H9 (cell line): ENCODE measurements around the gene PRKCI. TPM values are rescaled to one million over a fixed set of nuclear protein-coding genes. Genes with fewer than 3 reads are reported as not detected.
A peak's percentile ranks its signal among the peaks of the same experiment; 100 is the strongest.

ENCODE experiments used
- DNase-seq: peaks from one replicate; pipeline ENCODE4 v3.0.0-alpha.2; 2017
- H2AFZ ChIP-seq: one replicate; pipeline ENCODE4 v1.6.1; 2013; ENCODE audit warnings: mild to moderate bottlenecking, low read length, control low read depth, moderate library complexity
- H2AK5ac ChIP-seq: 2 replicates; pipeline ENCODE4 v1.6.1; 2013; ENCODE audit warnings: low read length, control low read depth, mixed read lengths; ENCODE audit not compliant: insufficient read length
- H2BK120ac ChIP-seq: one replicate; pipeline ENCODE4 v1.6.1; 2013; ENCODE audit warnings: low read depth, mild to moderate bottlenecking, low read length, control low read depth, inconsistent platforms; ENCODE audit not compliant: poor library complexity, severe bottlenecking
- H2BK12ac ChIP-seq: 2 replicates; pipeline ENCODE4 v1.6.1; 2013; ENCODE audit warnings: low read length, control low read depth, mixed read lengths, low read depth; ENCODE audit not compliant: insufficient read length
- H2BK15ac ChIP-seq: 2 replicates; pipeline ENCODE4 v1.6.1; 2013; ENCODE audit warnings: low read depth, low read length, control low read depth
- H2BK20ac ChIP-seq: one replicate; pipeline ENCODE4 v1.6.1; 2013; ENCODE audit warnings: low read depth, mild to moderate bottlenecking, low read length, control low read depth, inconsistent platforms; ENCODE audit not compliant: poor library complexity, severe bottlenecking
- H2BK5ac ChIP-seq: 2 replicates; pipeline ENCODE4 v1.6.1; 2013; ENCODE audit warnings: low read length, control low read depth, mixed read lengths; ENCODE audit not compliant: insufficient read length
- H3K14ac ChIP-seq: 2 replicates; pipeline ENCODE4 v1.6.1; 2013; ENCODE audit warnings: low read length, control low read depth; ENCODE audit not compliant: insufficient read depth
- H3K18ac ChIP-seq: 2 replicates; pipeline ENCODE4 v1.6.1; 2013; ENCODE audit warnings: low read depth, mild to moderate bottlenecking, mixed read lengths, low read length, control low read depth; ENCODE audit not compliant: insufficient read length
- H3K23ac ChIP-seq: 2 replicates; pipeline ENCODE4 v1.6.1; 2013; ENCODE audit warnings: low read length, control low read depth, mixed read lengths, low read depth; ENCODE audit not compliant: insufficient read length
- H3K23me2 ChIP-seq: 2 replicates; pipeline ENCODE4 v1.6.1; 2013; ENCODE audit warnings: low read depth, mild to moderate bottlenecking, mixed read lengths, low read length, control low read depth; ENCODE audit not compliant: insufficient read length, poor library complexity, severe bottlenecking
- H3K27ac ChIP-seq: 2 replicates; pipeline ENCODE4 v1.5.1; 2013; ENCODE audit warnings: low read length, control low read depth, mixed read lengths, low read depth; ENCODE audit not compliant: insufficient read length
- H3K27me3 ChIP-seq: 2 replicates; pipeline ENCODE4 v1.6.1; 2013; ENCODE audit warnings: low read length, control low read depth, inconsistent platforms; ENCODE audit not compliant: insufficient read depth
- H3K4ac ChIP-seq: 2 replicates; pipeline ENCODE4 v1.6.1; 2013; ENCODE audit warnings: low read depth, mild to moderate bottlenecking, control low read depth, inconsistent platforms, low read length, moderate library complexity
- H3K4me1 ChIP-seq: 2 replicates; pipeline ENCODE4 v1.6.1; 2013; ENCODE audit warnings: low read length, control low read depth, inconsistent platforms; ENCODE audit not compliant: insufficient read depth
- H3K4me2 ChIP-seq: 2 replicates; pipeline ENCODE4 v1.6.1; 2013; ENCODE audit warnings: low read length, control low read depth, mixed read lengths; ENCODE audit not compliant: insufficient read length, insufficient read depth
- H3K56ac ChIP-seq: 2 replicates; pipeline ENCODE4 v1.6.1; 2013; ENCODE audit warnings: low read depth, mild to moderate bottlenecking, mixed read lengths, low read length, control low read depth; ENCODE audit not compliant: insufficient read length
- H3K79me1 ChIP-seq: 2 replicates; pipeline ENCODE4 v1.6.1; 2013; ENCODE audit warnings: low read depth, mild to moderate bottlenecking, moderate library complexity, low read length, control low read depth, inconsistent platforms; ENCODE audit not compliant: insufficient read depth, poor library complexity, severe bottlenecking
- H3K79me2 ChIP-seq: 2 replicates; pipeline ENCODE4 v1.6.1; 2013; ENCODE audit warnings: low read length, control low read depth, inconsistent platforms; ENCODE audit not compliant: insufficient read depth
- H3K9ac ChIP-seq: 2 replicates; pipeline ENCODE4 v1.6.1; 2013; ENCODE audit warnings: low read length, control low read depth, mixed read lengths; ENCODE audit not compliant: insufficient read length; ENCODE audit errors: extremely low read depth
- H3K9me3 ChIP-seq: one replicate; pipeline ENCODE4 v1.6.1; 2013; ENCODE audit warnings: low read depth, low read length, inconsistent platforms; ENCODE audit not compliant: control insufficient read depth
- H3T11ph ChIP-seq: one replicate; pipeline ENCODE4 v1.6.1; 2013; ENCODE audit warnings: mild to moderate bottlenecking, low read length, control low read depth, inconsistent platforms
- H4K20me1 ChIP-seq: one replicate; pipeline ENCODE4 v1.6.1; 2013; ENCODE audit not compliant: control insufficient read depth, insufficient read length, insufficient read depth
- H4K5ac ChIP-seq: 2 replicates; pipeline ENCODE4 v1.6.1; 2013; ENCODE audit warnings: low read depth, mild to moderate bottlenecking, mixed read lengths, low read length, control low read depth; ENCODE audit not compliant: insufficient read length
- H4K8ac ChIP-seq: replicated peaks from 2 replicates; pipeline ENCODE4 v1.6.1; 2013; ENCODE audit warnings: low read length, control low read depth, mixed read lengths, low read depth; ENCODE audit not compliant: insufficient read length
- H4K91ac ChIP-seq: 2 replicates; pipeline ENCODE4 v1.6.1; 2013; ENCODE audit warnings: low read depth, mild to moderate bottlenecking, moderate library complexity, mixed read lengths, low read length, control low read depth; ENCODE audit not compliant: insufficient read length
- H3K27ac Mint-ChIP-seq, 3 experiments: 2 replicates in 2 of 3; 3 replicates in 1 of 3; pipeline ENCODE4 v1.8.0; 2020 to 2021; ENCODE audit warnings: mixed read lengths in 3 of 3, mild to moderate bottlenecking in 1 of 3, moderate library complexity in 1 of 3
- H3K27me3 Mint-ChIP-seq: 2 replicates; pipeline ENCODE4 v1.8.0; 2021; ENCODE audit warnings: low read depth, mild to moderate bottlenecking, moderate library complexity, mixed read lengths
- H3K36me3 Mint-ChIP-seq, 3 experiments: 2 replicates in 2 of 3; 3 replicates in 1 of 3; pipeline ENCODE4 v1.8.0; 2020 to 2021; ENCODE audit warnings: low read depth in 3 of 3, mixed read lengths in 3 of 3; ENCODE audit not compliant: insufficient read depth in 1 of 3
- H3K4me1 Mint-ChIP-seq, 2 experiments: 2 replicates each; pipeline ENCODE4 v1.8.0; 2020; ENCODE audit warnings: mixed read lengths in 2 of 2
- H3K4me3 Mint-ChIP-seq, 2 experiments: 2 replicates in 1 of 2; 3 replicates in 1 of 2; pipeline ENCODE4 v1.8.0; 2020 to 2021; ENCODE audit warnings: mild to moderate bottlenecking in 2 of 2, mixed read lengths in 2 of 2, moderate library complexity in 1 of 2
- H3K9me3 Mint-ChIP-seq, 2 experiments: 2 replicates in 1 of 2; 3 replicates in 1 of 2; pipeline ENCODE4 v1.8.0; 2020; ENCODE audit warnings: mild to moderate bottlenecking in 2 of 2, mixed read lengths in 2 of 2, moderate library complexity in 1 of 2
- CTCF ChIP-seq: fragments of 200-600 bp; sonication (generic); conservative IDR thresholded peaks from 3 replicates; pipeline ENCODE4 v1.8.0; 2021; ENCODE audit warnings: antibody characterized with exemption, mild to moderate bottlenecking
- WGBS: extraction: QIAGEN DNeasy Blood & Tissue Kit; methylation state at CpG from one replicate; pipeline ENCODE4 v1.1.7; 2013; ENCODE audit warnings: missing lambda C conversion rate, low lambda C conversion rate, mixed read lengths; ENCODE audit not compliant: insufficient read length; ENCODE audit errors: extremely low coverage; 5-methylcytosine and 5-hydroxymethylcytosine counted together
- total RNA-seq: library from RNA; stranded (reverse); gene quantifications from 2 replicates; pipeline ENCODE4 v1.2.1, GENCODE V29; 2021

PRKCI gene
- total RNA-seq, 1 experiment from 2014 or later = 71.1 TPM

- H2AFZ ChIP-seq = no peak overlapping the region
- H3K36me3 Mint-ChIP-seq = no peaks in the 10 kb centered on the region
Observed at GRCh38 chr3:170350515-170351413, 128.5 kb downstream of the PRKCI start.

More at GRCh38 chr3:170350515-170351413, 128.5 kb downstream of the PRKCI start:
- Histone ChIP-seq H3K9ac (no peak overlapping the region), H2BK120ac (no peak overlapping the region), H2BK5ac (no peak overlapping the region), H3K18ac (no peak overlapping the region), H3K56ac (no peak overlapping the region), H2BK15ac (no peak overlapping the region), H3K9me3 (no peaks in the 10 kb centered on the region), H2BK12ac (no peak overlapping the region), H3K27me3 (no peaks in the 10 kb centered on the region), H3K23ac (no peak overlapping the region), H3K79me1 (no peaks in the 10 kb centered on the region), H3K4me2 (no peak overlapping the region), H3K79me2 (no peaks in the 10 kb centered on the region), H4K5ac (no peak overlapping the region), H3K23me2 (peaks cover 3% of the 10 kb centered on the region), H4K91ac (no peak overlapping the region), H2BK20ac (no peak overlapping the region), H3K4ac (no peak overlapping the region), H4K8ac (no peak overlapping the region), H3K4me1 (peaks cover 1% of the 10 kb centered on the region; the same call in 1 of the 2 replicates), H4K20me1 (no peaks in the 10 kb centered on the region), H3T11ph (no peak overlapping the region), H3K14ac (no peak overlapping the region), H3K27ac (no peak overlapping the region), H2AK5ac (no peak overlapping the region)
- Mint-ChIP-seq H3K27ac (peak overlapping the region in 1 of 3 experiments; percentile 31; a peak in 1 of 7 replicates), H3K4me1 (peaks cover 33 to 34% of the 10 kb centered on the region in 2 experiments), H3K27me3 (no peaks in the 10 kb centered on the region), H3K9me3 (peaks cover 0 to 3% of the 10 kb centered on the region in 2 experiments; a peak in 1 of 5 replicates), H3K4me3 (no peak overlapping the region)
- no peak for DNase-seq
- TF ChIP-seq CTCF = no peak
- WGBS = no CpG with 5 or more reads among the region's 8 CpGs
